GM12874 (cell line): Measurements from ENCODE around the gene SMCHD1.

Source experiments
- TF ChIP-seq, protein P1 (sequence below): IDR thresholded peaks from 2 replicates; pipeline ENCODE4 v1.5.1; 2011; ENCODE audit warnings: low read depth, mild to moderate bottlenecking, control low read depth, low read length, moderate library complexity; ENCODE audit not compliant: insufficient read depth

Gene SMCHD1

DNA sequence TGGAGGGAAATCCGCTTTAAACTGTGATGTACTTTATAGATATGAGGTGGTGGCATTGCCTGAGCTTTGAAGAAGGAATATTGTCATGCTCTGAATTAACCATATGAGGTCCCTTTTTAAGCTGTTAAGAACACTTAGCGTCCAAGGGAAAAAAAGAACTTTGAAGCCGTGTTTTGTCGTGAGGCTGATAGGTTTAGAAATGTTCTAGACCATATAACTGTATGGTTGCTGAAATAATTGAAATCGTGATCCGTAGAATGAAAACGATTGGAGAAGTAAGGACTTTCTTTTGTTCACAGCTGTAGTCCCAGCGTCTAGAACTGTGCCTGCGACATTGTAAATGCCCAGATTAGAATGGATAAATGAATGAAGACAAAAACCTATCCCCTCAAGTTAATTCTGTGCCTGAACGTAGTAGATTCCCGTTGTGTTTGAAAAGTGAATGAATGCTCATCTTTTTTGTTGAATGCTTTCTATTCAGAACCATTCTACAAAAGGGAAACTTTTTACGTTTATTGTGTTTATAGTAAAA, 1.5 kb downstream of the SMCHD1 start:
- TF ChIP-seq, protein P1, sequence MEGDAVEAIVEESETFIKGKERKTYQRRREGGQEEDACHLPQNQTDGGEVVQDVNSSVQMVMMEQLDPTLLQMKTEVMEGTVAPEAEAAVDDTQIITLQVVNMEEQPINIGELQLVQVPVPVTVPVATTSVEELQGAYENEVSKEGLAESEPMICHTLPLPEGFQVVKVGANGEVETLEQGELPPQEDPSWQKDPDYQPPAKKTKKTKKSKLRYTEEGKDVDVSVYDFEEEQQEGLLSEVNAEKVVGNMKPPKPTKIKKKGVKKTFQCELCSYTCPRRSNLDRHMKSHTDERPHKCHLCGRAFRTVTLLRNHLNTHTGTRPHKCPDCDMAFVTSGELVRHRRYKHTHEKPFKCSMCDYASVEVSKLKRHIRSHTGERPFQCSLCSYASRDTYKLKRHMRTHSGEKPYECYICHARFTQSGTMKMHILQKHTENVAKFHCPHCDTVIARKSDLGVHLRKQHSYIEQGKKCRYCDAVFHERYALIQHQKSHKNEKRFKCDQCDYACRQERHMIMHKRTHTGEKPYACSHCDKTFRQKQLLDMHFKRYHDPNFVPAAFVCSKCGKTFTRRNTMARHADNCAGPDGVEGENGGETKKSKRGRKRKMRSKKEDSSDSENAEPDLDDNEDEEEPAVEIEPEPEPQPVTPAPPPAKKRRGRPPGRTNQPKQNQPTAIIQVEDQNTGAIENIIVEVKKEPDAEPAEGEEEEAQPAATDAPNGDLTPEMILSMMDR = no peak

GRCh38 chr18:2657788-2658458, 2.4 kb downstream of the SMCHD1 start:
- TF ChIP-seq, protein P1 = no peak

GRCh38 chr18:2662990-2663389, 7.5 kb downstream of the SMCHD1 start:
- TF ChIP-seq, protein P1 = no peak

DNA sequence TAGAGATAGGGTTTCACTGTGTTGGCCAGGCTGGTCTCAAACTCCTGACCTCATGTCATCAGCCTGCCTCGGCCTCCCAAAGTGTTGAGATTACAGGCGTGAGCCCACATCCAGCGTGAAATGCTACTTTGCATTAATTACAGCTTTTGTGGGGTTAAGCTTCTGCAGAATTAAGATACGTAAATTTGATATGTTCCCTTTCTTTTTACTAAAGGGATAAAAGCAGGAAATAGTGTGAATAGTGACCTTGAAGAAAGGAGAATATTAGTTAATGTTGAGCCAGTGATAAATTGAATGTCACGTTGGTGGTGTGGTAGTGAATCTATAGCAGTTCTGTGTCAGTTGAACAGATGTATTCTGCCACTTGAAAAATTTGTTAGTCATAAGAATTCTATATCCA, 16.9 kb downstream of the SMCHD1 start:
- TF ChIP-seq, protein P1 = no peak

GRCh38 chr18:2672872-2673271, 17.3 kb downstream of the SMCHD1 start:
- TF ChIP-seq, protein P1 = no peak

DNA sequence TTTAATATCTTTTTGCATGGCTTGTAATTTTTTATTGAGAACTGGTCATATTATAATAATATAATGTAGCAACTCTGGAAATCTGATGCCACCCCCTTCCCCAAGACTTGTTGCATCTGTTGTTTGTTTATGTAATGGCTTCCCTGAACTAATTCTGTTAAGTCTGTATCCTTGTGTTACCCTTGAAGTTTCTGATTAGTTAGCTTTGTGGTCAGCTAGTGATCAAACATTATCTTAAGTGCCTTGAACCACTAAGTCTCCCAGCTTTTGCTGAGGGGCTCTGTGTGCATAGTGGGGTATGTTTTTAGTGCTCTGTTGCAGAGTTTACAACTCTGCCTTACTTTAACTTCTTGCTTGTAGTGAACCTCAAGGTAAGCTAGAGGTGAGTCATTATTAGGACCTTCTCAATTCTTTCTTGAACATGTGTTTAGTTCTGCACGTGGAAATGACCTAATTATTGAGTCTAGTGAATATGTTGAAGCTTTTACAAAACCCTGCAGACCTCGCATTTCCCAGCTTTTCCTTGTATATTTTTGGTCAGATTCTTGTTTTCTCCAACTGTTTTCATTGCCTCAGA, 24.8 kb downstream of the SMCHD1 start:
- TF ChIP-seq, protein P1 = no peak

DNA sequence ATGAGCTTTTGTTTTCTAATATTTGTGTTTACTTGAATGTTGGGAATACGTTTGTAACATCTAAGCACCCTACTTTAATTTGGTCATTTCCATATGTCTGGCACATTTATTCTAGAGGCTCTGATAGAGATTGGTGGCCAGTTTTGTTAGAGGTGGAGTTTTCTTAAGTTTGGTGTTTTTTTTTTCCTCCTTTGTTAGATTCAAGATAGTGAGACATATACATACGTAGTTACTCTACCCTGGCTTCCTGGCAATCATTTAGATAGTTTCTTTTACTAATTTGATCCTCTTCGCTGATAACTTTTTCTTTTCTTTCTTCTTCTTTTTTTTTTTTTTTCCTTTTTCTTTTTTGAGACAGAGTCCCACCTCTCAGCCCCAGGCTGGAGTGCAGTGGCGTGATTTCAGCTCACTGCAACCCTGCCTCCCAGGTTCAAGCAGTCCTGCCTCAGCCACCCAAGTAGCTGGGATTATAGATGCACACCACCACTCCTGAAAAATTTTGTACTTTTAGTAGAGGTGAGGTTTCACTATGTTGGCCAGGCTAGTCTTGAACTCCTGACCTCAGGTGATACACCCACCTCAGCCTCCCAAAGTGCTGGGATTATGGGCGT, 26.6 kb downstream of the SMCHD1 start:
- TF ChIP-seq, protein P1 = no peak
